GM23338 (cell line): ENCODE measurements around the gene G3BP1. TPM values are rescaled to one million over a fixed set of nuclear protein-coding genes. Genes with fewer than 3 reads are reported as not detected.

ENCODE experiments used
- ATAC-seq: fragments of 200-7000 bp; cut with Tn5 transposase; 3 replicates; pipeline ENCODE4 v1.9.1; 2020
- DNase-seq: peaks from one replicate; pipeline ENCODE4 v3.0.0-alpha.2; 2015; ENCODE audit warnings: low spot score
- H2AFZ ChIP-seq: fragments of 200-600 bp; sonication (generic); 2 replicates; pipeline ENCODE4 v1.8.0; 2016; ENCODE audit warnings: antibody characterized with exemption, mild to moderate bottlenecking, moderate library complexity
- H3F3A ChIP-seq: fragments of 200-600 bp; sonication (generic); replicated peaks from 2 replicates; pipeline ENCODE4 v1.8.0; 2017; ENCODE audit warnings: antibody characterized with exemption, mixed run types, low read depth
- H3K27ac ChIP-seq: fragments of 200-600 bp; sonication (generic); 2 replicates; pipeline ENCODE4 v1.6.1; 2016; ENCODE audit warnings: low read depth
- H3K27me3 ChIP-seq: fragments of 200-600 bp; sonication (generic); 2 replicates; pipeline ENCODE4 v1.8.0; 2016; ENCODE audit warnings: mild to moderate bottlenecking, mixed run types, moderate library complexity; ENCODE audit not compliant: insufficient read depth
- H3K36me3 ChIP-seq: fragments of 200-600 bp; sonication (generic); 2 replicates; pipeline ENCODE4 v1.8.0; 2016; ENCODE audit warnings: mild to moderate bottlenecking; ENCODE audit not compliant: insufficient read depth
- H3K4me1 ChIP-seq: fragments of 200-600 bp; sonication (generic); 2 replicates; pipeline ENCODE4 v1.8.0; 2016; ENCODE audit warnings: mild to moderate bottlenecking, moderate library complexity; ENCODE audit not compliant: insufficient read depth
- H3K4me2 ChIP-seq: fragments of 200-600 bp; sonication (generic); 2 replicates; pipeline ENCODE4 v1.7.1; 2017; ENCODE audit warnings: mixed run types
- H3K4me3 ChIP-seq: fragments of 200-600 bp; sonication (generic); 2 replicates; pipeline ENCODE4 v1.6.1; 2016; ENCODE audit warnings: mixed run types
- H3K79me2 ChIP-seq: fragments of 200-600 bp; sonication (generic); replicated peaks from 2 replicates; pipeline ENCODE4 v1.8.0; 2017; ENCODE audit warnings: mild to moderate bottlenecking; ENCODE audit not compliant: insufficient read depth
- H3K9me2 ChIP-seq: fragments of 200-600 bp; sonication (generic); 2 replicates; pipeline ENCODE4 v1.8.0; 2017; ENCODE audit not compliant: insufficient read depth
- H4K20me1 ChIP-seq: fragments of 200-600 bp; sonication (generic); replicated peaks from 2 replicates; pipeline ENCODE4 v1.8.0; 2017; ENCODE audit warnings: mild to moderate bottlenecking; ENCODE audit not compliant: insufficient read depth
- H3K27ac Mint-ChIP-seq: 2 replicates; pipeline ENCODE4 v1.8.0; 2020; ENCODE audit warnings: inconsistent platforms, mild to moderate bottlenecking, moderate library complexity, mixed read lengths
- H3K27me3 Mint-ChIP-seq: 3 replicates; pipeline ENCODE4 v1.8.0; 2022; ENCODE audit warnings: low read depth, mild to moderate bottlenecking, moderate library complexity, mixed read lengths, inconsistent platforms; ENCODE audit not compliant: insufficient read depth, poor library complexity
- H3K36me3 Mint-ChIP-seq: 3 replicates; pipeline ENCODE4 v1.8.0; 2021; ENCODE audit warnings: low read depth, mild to moderate bottlenecking, inconsistent platforms, moderate library complexity, mixed read lengths
- H3K4me1 Mint-ChIP-seq: 3 replicates; pipeline ENCODE4 v1.8.0; 2020; ENCODE audit warnings: mild to moderate bottlenecking, inconsistent platforms, mixed read lengths
- H3K4me3 Mint-ChIP-seq: 3 replicates; pipeline ENCODE4 v1.8.0; 2021; ENCODE audit warnings: moderate library complexity, mild to moderate bottlenecking, inconsistent platforms, mixed read lengths
- H3K9me3 Mint-ChIP-seq: 3 replicates; pipeline ENCODE4 v1.8.0; 2020; ENCODE audit warnings: moderate library complexity, mild to moderate bottlenecking, inconsistent platforms, mixed read lengths
- CREB1 ChIP-seq: fragments of 250-450 bp; sonication (Bioruptor Pico); IDR thresholded peaks from 2 replicates; pipeline ENCODE4 v1.5.0; 2020; ENCODE audit warnings: low read depth, mild to moderate bottlenecking, moderate library complexity
- CTCF ChIP-seq, 2 experiments: fragments of 200-600 bp in 1 of 2; sonication (generic) in 1 of 2; conservative IDR thresholded peaks; 2 replicates each; pipeline versions ENCODE4 v1.5.1 to v1.6.1; 2016 to 2017; ENCODE audit warnings: antibody characterized with exemption in 2 of 2, low read depth in 2 of 2, mild to moderate bottlenecking in 2 of 2, moderate library complexity in 1 of 2
- ETS1 ChIP-seq: IDR thresholded peaks from 2 replicates; pipeline ENCODE4 v1.6.1; 2016; ENCODE audit warnings: antibody characterized with exemption
- EZH2 ChIP-seq: fragments of 200-600 bp; sonication (generic); IDR thresholded peaks from one replicate; pipeline ENCODE4 v1.8.0; 2017; ENCODE audit warnings: antibody characterized with exemption, mild to moderate bottlenecking, low read depth; ENCODE audit not compliant: unreplicated experiment
- EZH2phosphoT487 ChIP-seq: fragments of 200-600 bp; sonication (generic); IDR thresholded peaks from one replicate; pipeline ENCODE4 v1.8.1; 2018; ENCODE audit warnings: antibody characterized with exemption; ENCODE audit not compliant: unreplicated experiment
- JUNB ChIP-seq: IDR thresholded peaks from one replicate; pipeline ENCODE4 v1.6.1; 2016; ENCODE audit warnings: antibody characterized with exemption; ENCODE audit not compliant: unreplicated experiment
- NANOG ChIP-seq: IDR thresholded peaks from 2 replicates; pipeline ENCODE4 v1.6.1; 2016; ENCODE audit warnings: antibody characterized with exemption, borderline replicate concordance
- POLR2AphosphoS5 ChIP-seq: IDR thresholded peaks from 2 replicates; pipeline ENCODE4 v1.6.1; 2016; ENCODE audit warnings: antibody characterized with exemption, low read depth
- REST ChIP-seq: IDR thresholded peaks from one replicate; pipeline ENCODE4 v1.6.1; 2018; ENCODE audit warnings: antibody characterized with exemption; ENCODE audit not compliant: unreplicated experiment
- STAT1 ChIP-seq: IDR thresholded peaks from one replicate; pipeline ENCODE4 v1.6.1; 2016; ENCODE audit warnings: antibody characterized with exemption; ENCODE audit not compliant: unreplicated experiment
- ZNF114 ChIP-seq: fragments of 250-450 bp; sonication (Bioruptor Pico); IDR thresholded peaks from 2 replicates; pipeline ENCODE4 v1.5.0; 2020; ENCODE audit warnings: mild to moderate bottlenecking, moderate library complexity
- ZNF331 ChIP-seq: fragments of 250-450 bp; sonication (Bioruptor Pico); IDR thresholded peaks from 2 replicates; pipeline ENCODE4 v1.5.0; 2020; ENCODE audit warnings: low read depth, mild to moderate bottlenecking, moderate library complexity
- ZNF462 ChIP-seq: fragments of 250-450 bp; sonication (Bioruptor Pico); IDR thresholded peaks from 2 replicates; pipeline ENCODE4 v1.5.0; 2020; ENCODE audit warnings: mild to moderate bottlenecking, moderate library complexity
- polyA plus RNA-seq: library from polyadenylated mRNA; unstranded; fragments of >200 nt; fragmentation: Nextera tagmentation; extraction: Ambion mirVana; gene quantifications from 2 replicates; pipeline ENCODE4 v1.2.1, GENCODE V29; 2016
- total RNA-seq: library from RNA; depleted of rRNA; stranded (reverse); fragments of >200 nt; shearing (Covaris generic); gene quantifications from 2 replicates; pipeline ENCODE4 v1.2.3, GENCODE V29; 2014

G3BP1 gene
- total and polyA plus RNA-seq, 2 experiments from 2014 or later: 183 to 323 TPM

- Histone ChIP-seq H3K4me3 (no peak overlapping the region), H4K20me1 (no peaks in the 10 kb centered on the region), H3F3A (no peaks in the 10 kb centered on the region), H3K27ac (no peak overlapping the region), H3K4me1 (no peaks in the 10 kb centered on the region), H2AFZ (no peak overlapping the region), H3K4me2 (no peak overlapping the region), H3K79me2 (no peaks in the 10 kb centered on the region), H3K36me3 (no peaks in the 10 kb centered on the region), H3K27me3 (no peaks in the 10 kb centered on the region), H3K9me2 (no peaks in the 10 kb centered on the region; the same call in 1 of the 2 replicates)
- TF ChIP-seq POLR2AphosphoS5 (no peak), ZNF114 (no peak), ZNF331 (no peak), ZNF462 (CRISPR knock-in tag) (no peak), NANOG (no peak), JUNB (no peak), EZH2phosphoT487 (no peak), CTCF (conservative IDR thresholded peaks at IDR 0.05; ENCODE audit: low read depth in 2 of 2) (no peak), ETS1 (no peak), EZH2 (no peak), STAT1 (no peak), CREB1 (CRISPR knock-in tag) (no peak), REST (no peak)
- H3K4me3 Mint-ChIP-seq: no peak overlapping the region
- H3K36me3 Mint-ChIP-seq: no peaks in the 10 kb centered on the region; the same call in 2 of the 3 replicates
- H3K4me1 Mint-ChIP-seq: no peaks in the 10 kb centered on the region
- DNase-seq (no peak), ATAC-seq (no peak)
- no peak overlapping the region for H3K27ac Mint-ChIP-seq
- peaks cover 2% of the 10 kb centered on the region for H3K27me3 Mint-ChIP-seq
- H3K9me3 Mint-ChIP-seq: no peaks in the 10 kb centered on the region
These were observed 85.1 kb downstream of the G3BP1 start for GRCh38 chr5:151856861-151857260.
